IPS-NIHi7 (cell line): ENCODE results near the gene TRAM2.
A peak's percentile ranks its signal among the peaks of the same experiment; 100 is the strongest.

ENCODE experiments used
- DNase-seq: peaks from one replicate; pipeline ENCODE4 v3.0.0; 2012; ENCODE audit warnings: mixed read lengths; ENCODE audit errors: extremely low spot score

TRAM2 gene

GRCh38 chr6:52507557-52508260 lies 69.2 kb downstream of the TRAM2 start:
- DNase-seq = no peak

GRCh38 chr6:52506476-52506875 lies 70.4 kb downstream of the TRAM2 start:
- no peak for DNase-seq

- DNase-seq = no peak
Observed at GRCh38 chr6:52505726-52506409, 71.0 kb downstream of the TRAM2 start.

GRCh38 chr6:52504782-52505136 lies 72.1 kb downstream of the TRAM2 start:
- no peak for DNase-seq

GRCh38 chr6:52503851-52504781 lies 72.7 kb downstream of the TRAM2 start:
- no peak for DNase-seq

- peak; percentile 67 for DNase-seq
Observed at GRCh38 chr6:52503323-52503747, 73.5 kb downstream of the TRAM2 start.

- DNase-seq = no peak
Observed at GRCh38 chr6:52502306-52503029, 74.4 kb downstream of the TRAM2 start.

- no peak for DNase-seq
Observed at GRCh38 chr6:52500238-52501129, 76.4 kb downstream of the TRAM2 start.

- DNase-seq = no peak
Observed at GRCh38 chr6:52499681-52500236, 77.1 kb downstream of the TRAM2 start.

- DNase-seq = no peak
Observed at GRCh38 chr6:52499026-52499425, 77.8 kb downstream of the TRAM2 start.

GRCh38 chr6:52498538-52499017 lies 78.3 kb downstream of the TRAM2 start:
- no peak for DNase-seq

GRCh38 chr6:52497652-52498408 lies 79.0 kb downstream of the TRAM2 start:
- no peak for DNase-seq

- no peak for DNase-seq
Observed at GRCh38 chr6:52496631-52497030, 80.2 kb downstream of the TRAM2 start.

- DNase-seq = no peak
Observed at GRCh38 chr6:52495922-52496321, 80.9 kb downstream of the TRAM2 start.

GRCh38 chr6:52494298-52495072 lies 82.4 kb downstream of the TRAM2 start:
- DNase-seq = no peak

GRCh38 chr6:52493669-52494068 lies 83.2 kb downstream of the TRAM2 start:
- no peak for DNase-seq

- no peak for DNase-seq
Observed at GRCh38 chr6:52491203-52492069, 85.4 kb downstream of the TRAM2 start.

GRCh38 chr6:52489881-52490280 lies 87.0 kb downstream of the TRAM2 start:
- no peak for DNase-seq
